CD14-positive monocyte (primary cell): ENCODE results near the gene SLC25A23. TPM values are rescaled to one million over a fixed set of nuclear protein-coding genes. Genes with fewer than 3 reads are reported as not detected.
A peak's percentile ranks its signal among the peaks of the same experiment; 100 is the strongest.

Experiments used
- DNase-seq, 3 donors: peaks; one replicate each; pipeline ENCODE4 v3.0.0-alpha.2; 2011 to 2022
- H2AFZ ChIP-seq: 2 replicates; pipeline ENCODE4 v1.6.0; 2012; ENCODE audit warnings: mild to moderate bottlenecking, low read depth, low read length, inconsistent platforms; ENCODE audit not compliant: insufficient read depth, poor library complexity, severe bottlenecking
- H3K27ac ChIP-seq, 2 donors: 1 replicate in 1 of 2; 2 replicates in 1 of 2; pipeline ENCODE4 v1.5.1; 2012 to 2013; ENCODE audit warnings: low read length in 2 of 2, control low read depth in 1 of 2, inconsistent platforms in 1 of 2, low read depth in 1 of 2, mild to moderate bottlenecking in 1 of 2
- H3K27me3 ChIP-seq, 2 donors: one replicate each; pipeline versions ENCODE4 v1.6.0 to v1.6.1; 2011 to 2013; ENCODE audit warnings: low read length in 2 of 2; ENCODE audit not compliant: control insufficient read depth in 2 of 2, insufficient read depth in 2 of 2
- H3K36me3 ChIP-seq, 2 donors: replicated peaks in 1 of 2; 1 replicate in 1 of 2; 2 replicates in 1 of 2; pipeline versions ENCODE4 v1.5.1 to v1.6.1; 2012 to 2013; ENCODE audit warnings: low read length in 2 of 2, control low read depth in 1 of 2, inconsistent platforms in 1 of 2, mild to moderate bottlenecking in 1 of 2; ENCODE audit not compliant: insufficient read depth in 2 of 2, control insufficient read depth in 1 of 2
- H3K4me1 ChIP-seq, 2 donors: 1 replicate in 1 of 2; 2 replicates in 1 of 2; pipeline versions ENCODE4 v1.5.1 to v1.6.1; 2012 to 2013; ENCODE audit warnings: low read length in 2 of 2, control low read depth in 1 of 2, inconsistent platforms in 1 of 2, mild to moderate bottlenecking in 1 of 2, moderate library complexity in 1 of 2; ENCODE audit not compliant: insufficient read depth in 2 of 2, control insufficient read depth in 1 of 2
- H3K4me2 ChIP-seq: replicated peaks from 2 replicates; pipeline ENCODE3; 2012; ENCODE audit warnings: low read length, moderate library complexity, mild to moderate bottlenecking; ENCODE audit not compliant: poor library complexity, severe bottlenecking; ENCODE audit errors: extremely low read depth
- H3K4me3 ChIP-seq, 3 experiments: fragments of 200-600 bp in 1 of 3; sonication (generic) in 1 of 3; replicated peaks in 1 of 3; 1 replicate in 2 of 3; 2 replicates in 1 of 3; pipeline ENCODE4 v1.5.1; 2011 to 2013; ENCODE audit warnings: low read length in 3 of 3, mild to moderate bottlenecking in 3 of 3, control low read depth in 2 of 3, low read depth in 2 of 3, inconsistent platforms in 1 of 3, moderate library complexity in 1 of 3
- H3K79me2 ChIP-seq: 2 replicates; pipeline ENCODE4 v1.6.0; 2012; ENCODE audit warnings: mild to moderate bottlenecking, control low read depth, inconsistent platforms, low read length, moderate library complexity; ENCODE audit not compliant: insufficient read depth
- H3K9ac ChIP-seq: 2 replicates; pipeline ENCODE4 v1.6.0; 2017; ENCODE audit warnings: low read length, mild to moderate bottlenecking; ENCODE audit not compliant: insufficient read depth, poor library complexity, severe bottlenecking
- H3K9me3 ChIP-seq, 2 donors: replicated peaks in 1 of 2; 1 replicate in 1 of 2; 2 replicates in 1 of 2; pipeline versions ENCODE4 v1.5.1 to v1.6.1; 2012 to 2013; ENCODE audit warnings: low read length in 2 of 2, control low read depth in 1 of 2; ENCODE audit not compliant: control insufficient read depth in 1 of 2, insufficient read depth in 1 of 2
- H4K20me1 ChIP-seq: 2 replicates; pipeline ENCODE4 v1.6.0; 2012; ENCODE audit warnings: mild to moderate bottlenecking, low read length, control low read depth, moderate library complexity; ENCODE audit not compliant: insufficient read depth
- H3K27ac Mint-ChIP-seq, 7 donors: one replicate each; pipeline ENCODE4 v1.8.0; 2020; ENCODE audit warnings: mild to moderate bottlenecking in 7 of 7, mixed read lengths in 7 of 7, moderate library complexity in 6 of 7, inconsistent platforms in 2 of 7
- H3K27me3 Mint-ChIP-seq, 3 donors: one replicate each; pipeline ENCODE4 v1.8.0; 2021 to 2022; ENCODE audit warnings: low read depth in 3 of 3, mild to moderate bottlenecking in 3 of 3, mixed read lengths in 3 of 3, moderate library complexity in 3 of 3, inconsistent platforms in 1 of 3
- H3K36me3 Mint-ChIP-seq, 2 donors: one replicate each; pipeline ENCODE4 v1.8.0; 2020; ENCODE audit warnings: mixed read lengths in 2 of 2, inconsistent platforms in 1 of 2, mild to moderate bottlenecking in 1 of 2
- H3K4me1 Mint-ChIP-seq: one replicate; pipeline ENCODE4 v1.8.0; 2020; ENCODE audit warnings: mild to moderate bottlenecking, mixed read lengths
- H3K4me3 Mint-ChIP-seq, 2 donors: one replicate each; pipeline ENCODE4 v1.8.0; 2020; ENCODE audit warnings: mild to moderate bottlenecking in 2 of 2, mixed read lengths in 2 of 2, moderate library complexity in 1 of 2
- H3K9me3 Mint-ChIP-seq, 7 donors: one replicate each; pipeline ENCODE4 v1.8.0; 2020 to 2022; ENCODE audit warnings: mixed read lengths in 7 of 7, mild to moderate bottlenecking in 6 of 7, moderate library complexity in 6 of 7, inconsistent platforms in 2 of 7
- WGBS: methylation state at CpG from one replicate; pipeline ENCODE4 v1.1.5; 2013; ENCODE audit warnings: missing lambda C conversion rate; ENCODE audit not compliant: insufficient coverage; 5-methylcytosine and 5-hydroxymethylcytosine counted together
- intact Hi-C, 2 donors: fragments of 100-400 bp; cut with micrococcal nuclease; formaldehyde crosslinking; loops; one replicate each; pipeline versions ENCODE4 v1.15.0 to v1.15.1; 2023
- polyA plus RNA-seq, 3 donors: library from polyadenylated mRNA; depleted of rRNA in 1 of 3; unstranded in 2 of 3; stranded (reverse) in 1 of 3; fragments of 300-500 nt in 2 of 3; fragments of >200 nt in 1 of 3; fragmentation: Illumina TruSeq in 2 of 3; gene quantifications; 1 replicate in 2 of 3; 2 replicates in 1 of 3; pipeline ENCODE4 v1.2.3, GENCODE V29; 2012 to 2021
- TF ChIP-seq, protein P1 (sequence below): fragments of 200-600 bp; IDR thresholded peaks from one replicate; pipeline ENCODE4 v1.8.0; 2022; ENCODE audit warnings: antibody characterized with exemption, mild to moderate bottlenecking

Gene SLC25A23
- polyA plus RNA-seq, 3 donors = 0.11 to 0.15 TPM; not detected in 1

DNA sequence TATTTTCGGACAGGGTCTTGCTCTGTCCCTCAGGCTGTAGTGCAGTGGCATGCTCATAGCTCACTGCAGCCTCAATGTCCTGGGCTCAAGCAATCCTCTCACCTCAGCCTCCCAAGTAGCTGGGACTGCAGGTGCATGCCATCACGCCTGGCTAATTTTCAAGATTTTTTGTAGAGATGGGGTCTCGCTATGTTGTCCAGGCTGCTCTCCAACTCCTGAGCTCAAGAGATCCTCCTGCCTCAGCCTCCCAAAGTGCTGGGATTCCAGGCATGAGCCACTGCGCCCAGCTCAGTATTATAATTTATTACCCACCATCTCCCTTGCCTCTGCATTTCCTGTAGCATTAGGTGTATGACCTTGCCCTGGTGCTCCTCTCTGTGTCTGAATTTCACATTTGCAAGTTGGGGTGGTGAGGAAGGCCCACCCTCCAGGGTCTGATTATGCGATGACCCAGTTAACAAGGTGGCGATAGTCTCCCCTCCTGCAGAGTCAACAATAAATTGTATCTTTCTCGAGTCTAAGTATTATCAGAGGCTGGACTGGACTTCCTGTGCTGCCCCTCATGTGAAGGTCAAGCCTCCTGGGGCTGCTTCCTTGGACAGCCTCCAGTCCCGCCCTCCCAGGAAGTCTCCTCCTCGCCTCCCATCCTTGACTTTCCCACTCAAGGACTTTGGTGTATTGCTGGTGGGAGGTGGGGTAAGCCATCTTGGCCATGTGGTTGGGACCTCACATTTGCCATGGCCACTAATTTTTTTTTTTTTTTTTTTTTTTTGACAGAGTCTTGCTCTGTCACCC is 44.0 kb upstream of the SLC25A23 start:
- H3K9me3 Mint-ChIP-seq = peaks cover 0 to 13% (median 5%) of the 10 kb centered on the region in 7 donors
- TF ChIP-seq, protein P1, sequence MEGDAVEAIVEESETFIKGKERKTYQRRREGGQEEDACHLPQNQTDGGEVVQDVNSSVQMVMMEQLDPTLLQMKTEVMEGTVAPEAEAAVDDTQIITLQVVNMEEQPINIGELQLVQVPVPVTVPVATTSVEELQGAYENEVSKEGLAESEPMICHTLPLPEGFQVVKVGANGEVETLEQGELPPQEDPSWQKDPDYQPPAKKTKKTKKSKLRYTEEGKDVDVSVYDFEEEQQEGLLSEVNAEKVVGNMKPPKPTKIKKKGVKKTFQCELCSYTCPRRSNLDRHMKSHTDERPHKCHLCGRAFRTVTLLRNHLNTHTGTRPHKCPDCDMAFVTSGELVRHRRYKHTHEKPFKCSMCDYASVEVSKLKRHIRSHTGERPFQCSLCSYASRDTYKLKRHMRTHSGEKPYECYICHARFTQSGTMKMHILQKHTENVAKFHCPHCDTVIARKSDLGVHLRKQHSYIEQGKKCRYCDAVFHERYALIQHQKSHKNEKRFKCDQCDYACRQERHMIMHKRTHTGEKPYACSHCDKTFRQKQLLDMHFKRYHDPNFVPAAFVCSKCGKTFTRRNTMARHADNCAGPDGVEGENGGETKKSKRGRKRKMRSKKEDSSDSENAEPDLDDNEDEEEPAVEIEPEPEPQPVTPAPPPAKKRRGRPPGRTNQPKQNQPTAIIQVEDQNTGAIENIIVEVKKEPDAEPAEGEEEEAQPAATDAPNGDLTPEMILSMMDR = no peak
- peaks cover 24 to 44% of the 10 kb centered on the region in 2 donors for H3K27me3 ChIP-seq
- H4K20me1 ChIP-seq = no peaks in the 10 kb centered on the region
- H3K27me3 Mint-ChIP-seq = peaks cover 39 to 58% (median 58%) of the 10 kb centered on the region in 3 donors
- H3K4me1 Mint-ChIP-seq = peaks cover 17% of the 10 kb centered on the region
- no peak overlapping the region for H3K4me2 ChIP-seq
- no peak overlapping the region for H3K4me3 ChIP-seq
- H3K9me3 ChIP-seq = peaks cover 0 to 5% of the 10 kb centered on the region in 2 donors
- DNase-seq = no peak
- H3K27ac Mint-ChIP-seq = no peak overlapping the region
- H3K79me2 ChIP-seq = no peaks in the 10 kb centered on the region
- no peak overlapping the region for H2AFZ ChIP-seq
- peaks cover 9 to 25% of the 10 kb centered on the region in 2 donors for H3K4me1 ChIP-seq
- H3K36me3 ChIP-seq = no peaks in the 10 kb centered on the region
- no peak overlapping the region for H3K27ac ChIP-seq
- WGBS = 96% methylated on average over 4 of the region's 9 CpGs
- H3K9ac ChIP-seq = no peak overlapping the region
- H3K36me3 Mint-ChIP-seq = peaks cover 5 to 6% of the 10 kb centered on the region in 2 donors
- intact Hi-C loops = no loop called here
- peak overlapping the region in 1 of 2 donors; percentile 83 for H3K4me3 Mint-ChIP-seq

DNA sequence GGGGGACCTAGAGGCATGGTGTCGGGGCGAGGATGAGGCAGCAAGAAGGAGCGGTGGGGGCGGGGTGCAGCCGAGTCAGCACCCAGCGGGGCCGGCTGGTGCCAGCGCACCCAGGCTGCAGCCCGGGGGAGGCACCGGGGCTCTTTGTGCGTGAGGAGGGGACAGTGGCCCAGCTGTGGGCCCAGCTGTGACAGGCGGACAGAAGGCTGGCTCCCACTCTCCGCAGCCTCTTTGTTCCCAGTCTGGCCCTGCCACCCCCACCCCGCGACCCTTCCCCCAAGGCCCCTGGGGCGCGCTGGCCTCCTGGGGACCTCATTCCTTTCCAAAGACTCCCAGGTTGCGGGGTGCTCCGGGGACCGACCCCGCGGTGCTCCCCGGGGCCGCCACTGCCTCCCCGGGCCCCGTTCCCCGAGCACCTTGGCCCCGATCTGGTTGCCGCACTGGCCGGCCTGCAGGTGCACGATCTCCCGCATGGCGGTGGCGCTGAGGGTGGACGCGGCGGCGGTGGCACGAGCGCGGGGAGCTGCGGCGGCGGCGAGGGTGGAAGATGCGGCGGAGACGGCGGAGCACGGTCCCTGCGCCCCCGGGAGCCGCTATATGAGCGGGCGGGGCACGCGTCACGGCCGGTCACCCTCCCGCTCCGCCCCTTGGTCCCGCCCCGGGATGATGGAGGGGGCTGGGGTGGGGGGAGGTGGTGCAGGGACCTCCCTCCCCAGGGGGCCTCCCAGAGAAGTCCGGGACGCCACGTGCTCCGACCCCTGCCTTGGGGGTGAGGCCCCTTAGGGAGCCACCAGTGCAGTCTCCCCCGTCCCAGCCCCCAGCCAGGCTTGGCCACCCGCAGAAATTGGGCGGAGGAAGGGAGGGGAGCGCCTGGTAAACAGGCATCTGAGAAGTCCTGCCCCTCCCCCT is 42.4 kb upstream of the SLC25A23 start, which contains the start of gene TUBB4A:
Gene TUBB4A, minus strand, starts transcription at position 570 of the 909 bp plus-strand sequence. Its CDS starts 97 bp downstream, at position 473.
- H3K9me3 ChIP-seq = peaks cover 0 to 5% of the 10 kb centered on the region in 2 donors
- peak within 1 kb of the TSS; percentile 53 for H2AFZ ChIP-seq
- H3K4me2 ChIP-seq = peak within 1 kb of the TSS; percentile 41
- WGBS = under 1% methylated on average over 56 of the region's 71 CpGs
- Mint-ChIP-seq H3K27me3 (peaks cover 39 to 59% (median 57%) of the 10 kb centered on the region in 3 donors), H3K27ac (peak within 1 kb of the TSS in 1 of 7 donors; percentile 40), H3K4me1 (peaks cover 23% of the 10 kb centered on the region), H3K36me3 (peaks cover 5 to 6% of the 10 kb centered on the region in 2 donors), H3K9me3 (peaks cover 0 to 13% (median 5%) of the 10 kb centered on the region in 7 donors), H3K4me3 (peak within 1 kb of the TSS; percentile 60 to 88)
- DNase-seq = no peak
- H4K20me1 ChIP-seq = no peaks in the 10 kb centered on the region
- H3K36me3 ChIP-seq = no peaks in the 10 kb centered on the region
- H3K27me3 ChIP-seq = peaks cover 24 to 44% of the 10 kb centered on the region in 2 donors
- H3K9ac ChIP-seq = no peak within 1 kb of the TSS
- peak within 1 kb of the TSS in 1 of 3 experiments; percentile 32 for H3K4me3 ChIP-seq
- no peaks in the 10 kb centered on the region for H3K79me2 ChIP-seq
- TF ChIP-seq, protein P1 = no peak
- H3K4me1 ChIP-seq = peaks cover 13 to 31% of the 10 kb centered on the region in 2 donors
- H3K27ac ChIP-seq = no peak within 1 kb of the TSS
- intact Hi-C loops = no loop called here
